CD14-positive monocyte (primary cell): ENCODE data around the gene ATF6. TPM values are rescaled to one million over a fixed set of nuclear protein-coding genes. Genes with fewer than 3 reads are reported as not detected.

Source experiments
- DNase-seq, 3 donors: peaks; one replicate each; pipeline ENCODE4 v3.0.0-alpha.2; 2011 to 2022
- H2AFZ ChIP-seq: 2 replicates; pipeline ENCODE4 v1.6.0; 2012; ENCODE audit warnings: mild to moderate bottlenecking, low read depth, low read length, inconsistent platforms; ENCODE audit not compliant: insufficient read depth, poor library complexity, severe bottlenecking
- H3K27ac ChIP-seq, 2 donors: 1 replicate in 1 of 2; 2 replicates in 1 of 2; pipeline ENCODE4 v1.5.1; 2012 to 2013; ENCODE audit warnings: low read length in 2 of 2, control low read depth in 1 of 2, inconsistent platforms in 1 of 2, low read depth in 1 of 2, mild to moderate bottlenecking in 1 of 2
- H3K27me3 ChIP-seq, 2 donors: one replicate each; pipeline versions ENCODE4 v1.6.0 to v1.6.1; 2011 to 2013; ENCODE audit warnings: low read length in 2 of 2; ENCODE audit not compliant: control insufficient read depth in 2 of 2, insufficient read depth in 2 of 2
- H3K36me3 ChIP-seq, 2 donors: replicated peaks in 1 of 2; 1 replicate in 1 of 2; 2 replicates in 1 of 2; pipeline versions ENCODE4 v1.5.1 to v1.6.1; 2012 to 2013; ENCODE audit warnings: low read length in 2 of 2, control low read depth in 1 of 2, inconsistent platforms in 1 of 2, mild to moderate bottlenecking in 1 of 2; ENCODE audit not compliant: insufficient read depth in 2 of 2, control insufficient read depth in 1 of 2
- H3K4me1 ChIP-seq, 2 donors: 1 replicate in 1 of 2; 2 replicates in 1 of 2; pipeline versions ENCODE4 v1.5.1 to v1.6.1; 2012 to 2013; ENCODE audit warnings: low read length in 2 of 2, control low read depth in 1 of 2, inconsistent platforms in 1 of 2, mild to moderate bottlenecking in 1 of 2, moderate library complexity in 1 of 2; ENCODE audit not compliant: insufficient read depth in 2 of 2, control insufficient read depth in 1 of 2
- H3K4me2 ChIP-seq: replicated peaks from 2 replicates; pipeline ENCODE3; 2012; ENCODE audit warnings: low read length, moderate library complexity, mild to moderate bottlenecking; ENCODE audit not compliant: poor library complexity, severe bottlenecking; ENCODE audit errors: extremely low read depth
- H3K4me3 ChIP-seq, 3 experiments: fragments of 200-600 bp in 1 of 3; sonication (generic) in 1 of 3; replicated peaks in 1 of 3; 1 replicate in 2 of 3; 2 replicates in 1 of 3; pipeline ENCODE4 v1.5.1; 2011 to 2013; ENCODE audit warnings: low read length in 3 of 3, mild to moderate bottlenecking in 3 of 3, control low read depth in 2 of 3, low read depth in 2 of 3, inconsistent platforms in 1 of 3, moderate library complexity in 1 of 3
- H3K79me2 ChIP-seq: 2 replicates; pipeline ENCODE4 v1.6.0; 2012; ENCODE audit warnings: mild to moderate bottlenecking, control low read depth, inconsistent platforms, low read length, moderate library complexity; ENCODE audit not compliant: insufficient read depth
- H3K9ac ChIP-seq: 2 replicates; pipeline ENCODE4 v1.6.0; 2017; ENCODE audit warnings: low read length, mild to moderate bottlenecking; ENCODE audit not compliant: insufficient read depth, poor library complexity, severe bottlenecking
- H3K9me3 ChIP-seq, 2 donors: replicated peaks in 1 of 2; 1 replicate in 1 of 2; 2 replicates in 1 of 2; pipeline versions ENCODE4 v1.5.1 to v1.6.1; 2012 to 2013; ENCODE audit warnings: low read length in 2 of 2, control low read depth in 1 of 2; ENCODE audit not compliant: control insufficient read depth in 1 of 2, insufficient read depth in 1 of 2
- H4K20me1 ChIP-seq: 2 replicates; pipeline ENCODE4 v1.6.0; 2012; ENCODE audit warnings: mild to moderate bottlenecking, low read length, control low read depth, moderate library complexity; ENCODE audit not compliant: insufficient read depth
- H3K27ac Mint-ChIP-seq, 7 donors: one replicate each; pipeline ENCODE4 v1.8.0; 2020; ENCODE audit warnings: mild to moderate bottlenecking in 7 of 7, mixed read lengths in 7 of 7, moderate library complexity in 6 of 7, inconsistent platforms in 2 of 7
- H3K27me3 Mint-ChIP-seq, 3 donors: one replicate each; pipeline ENCODE4 v1.8.0; 2021 to 2022; ENCODE audit warnings: low read depth in 3 of 3, mild to moderate bottlenecking in 3 of 3, mixed read lengths in 3 of 3, moderate library complexity in 3 of 3, inconsistent platforms in 1 of 3
- H3K36me3 Mint-ChIP-seq, 2 donors: one replicate each; pipeline ENCODE4 v1.8.0; 2020; ENCODE audit warnings: mixed read lengths in 2 of 2, inconsistent platforms in 1 of 2, mild to moderate bottlenecking in 1 of 2
- H3K4me1 Mint-ChIP-seq: one replicate; pipeline ENCODE4 v1.8.0; 2020; ENCODE audit warnings: mild to moderate bottlenecking, mixed read lengths
- H3K4me3 Mint-ChIP-seq, 2 donors: one replicate each; pipeline ENCODE4 v1.8.0; 2020; ENCODE audit warnings: mild to moderate bottlenecking in 2 of 2, mixed read lengths in 2 of 2, moderate library complexity in 1 of 2
- H3K9me3 Mint-ChIP-seq, 7 donors: one replicate each; pipeline ENCODE4 v1.8.0; 2020 to 2022; ENCODE audit warnings: mixed read lengths in 7 of 7, mild to moderate bottlenecking in 6 of 7, moderate library complexity in 6 of 7, inconsistent platforms in 2 of 7
- CTCF ChIP-seq: fragments of 200-600 bp; IDR thresholded peaks from one replicate; pipeline ENCODE4 v1.8.0; 2022; ENCODE audit warnings: antibody characterized with exemption, mild to moderate bottlenecking
- WGBS: methylation state at CpG from one replicate; pipeline ENCODE4 v1.1.5; 2013; ENCODE audit warnings: missing lambda C conversion rate; ENCODE audit not compliant: insufficient coverage; 5-methylcytosine and 5-hydroxymethylcytosine counted together
- intact Hi-C, 2 donors: fragments of 100-400 bp; cut with micrococcal nuclease; formaldehyde crosslinking; loops; one replicate each; pipeline versions ENCODE4 v1.15.0 to v1.15.1; 2023
- polyA plus RNA-seq, 3 donors: library from polyadenylated mRNA; depleted of rRNA in 1 of 3; unstranded in 2 of 3; stranded (reverse) in 1 of 3; fragments of 300-500 nt in 2 of 3; fragments of >200 nt in 1 of 3; fragmentation: Illumina TruSeq in 2 of 3; gene quantifications; 1 replicate in 2 of 3; 2 replicates in 1 of 3; pipeline ENCODE4 v1.2.3, GENCODE V29; 2012 to 2021

Gene ATF6
- polyA plus RNA-seq, 3 donors = 13.4 to 25.6 (median 22.2) TPM

DNA sequence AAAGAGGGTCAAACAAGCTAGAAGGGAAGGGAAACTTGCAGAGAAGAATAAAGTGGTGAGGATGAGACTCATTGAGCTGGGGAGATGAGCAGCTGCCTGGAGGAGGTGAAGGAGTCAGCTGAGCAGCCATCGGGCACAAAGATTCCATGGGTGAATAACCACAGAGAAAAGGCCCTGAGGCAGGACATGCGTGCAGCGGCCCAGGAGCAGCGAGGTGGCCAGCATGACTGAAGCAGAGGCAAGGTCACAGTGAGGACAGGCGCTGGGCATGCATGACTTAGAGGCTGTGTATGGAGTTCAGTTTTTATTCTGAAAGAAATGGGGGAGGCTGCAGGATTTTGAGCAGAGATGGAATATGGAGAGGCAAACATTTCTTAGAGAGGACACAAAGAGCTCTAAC, 232.7 kb downstream of the ATF6 start:
- H3K4me2 ChIP-seq = no peak overlapping the region
- peak overlapping the region in 1 of 2 donors; percentile 64 for H3K27ac ChIP-seq
- Mint-ChIP-seq H3K36me3 (peaks cover 0 to 4% of the 10 kb centered on the region in 2 donors), H3K4me3 (no peak overlapping the region), H3K27me3 (peaks cover 0 to 4% (median 2%) of the 10 kb centered on the region in 3 donors), H3K27ac (no peak overlapping the region), H3K9me3 (no peaks in the 10 kb centered on the region), H3K4me1 (peaks cover 13% of the 10 kb centered on the region)
- no peak overlapping the region for H3K4me3 ChIP-seq
- no peaks in the 10 kb centered on the region for H3K36me3 ChIP-seq
- no peaks in the 10 kb centered on the region for H3K27me3 ChIP-seq
- no peak overlapping the region for H2AFZ ChIP-seq
- no peak for DNase-seq
- H4K20me1 ChIP-seq = no peaks in the 10 kb centered on the region
- 98% methylated on average over 5 of the region's 5 CpGs for WGBS
- H3K79me2 ChIP-seq = no peaks in the 10 kb centered on the region
- intact Hi-C loops = no loop called here
- no peak for TF ChIP-seq CTCF
- H3K9ac ChIP-seq = no peak overlapping the region
- H3K9me3 ChIP-seq = peaks cover 0 to 3% of the 10 kb centered on the region in 2 donors
- H3K4me1 ChIP-seq = peaks cover 27 to 31% of the 10 kb centered on the region in 2 donors

DNA sequence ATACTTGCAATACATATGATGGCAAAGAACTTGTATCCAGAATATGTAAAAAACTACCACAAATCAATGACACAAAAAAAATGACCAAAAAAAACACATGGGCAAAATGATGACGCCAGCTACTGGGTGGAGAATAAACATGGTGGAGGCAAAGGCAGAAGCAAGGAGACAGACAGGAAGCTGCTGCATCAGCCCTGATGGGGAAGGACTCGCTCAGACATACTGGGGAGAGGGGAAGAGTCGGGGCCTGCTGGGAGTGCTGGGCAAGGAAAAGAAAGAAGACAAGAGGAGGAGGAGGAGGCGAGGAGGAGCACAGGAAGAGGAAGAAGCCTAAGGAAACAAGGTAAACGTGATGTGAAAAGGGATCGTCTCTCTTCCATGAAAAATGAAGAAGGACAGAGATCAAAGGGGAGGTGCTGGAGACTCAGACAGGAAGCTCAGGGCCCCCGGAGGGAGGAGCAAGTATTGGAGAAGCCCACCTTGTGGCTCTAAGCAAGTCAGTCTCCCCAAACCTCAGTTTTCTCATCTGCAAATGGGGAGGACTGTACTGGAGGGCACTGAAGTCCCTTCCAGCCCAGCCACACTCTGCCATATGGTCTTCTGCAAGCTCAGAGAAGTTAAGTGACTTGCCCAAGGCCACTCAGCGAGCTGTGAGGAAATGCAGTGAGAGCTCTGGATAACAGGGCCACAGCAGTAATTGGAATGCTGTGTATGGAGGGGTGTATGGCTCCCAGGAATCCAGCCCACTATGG, 233.4 kb downstream of the ATF6 start:
- 6% methylated on average over 5 of the region's 8 CpGs for WGBS
- peak; percentile 59 to 62 (median 61) for DNase-seq

More for the DNA sequence above, 233.4 kb downstream of the ATF6 start:
- H3K9ac ChIP-seq = no peak overlapping the region
- Mint-ChIP-seq H3K9me3 (no peaks in the 10 kb centered on the region), H3K27me3 (peaks cover 0 to 4% (median 2%) of the 10 kb centered on the region in 3 donors), H3K36me3 (peaks cover 0 to 4% of the 10 kb centered on the region in 2 donors), H3K27ac (no peak overlapping the region), H3K4me1 (peaks cover 20% of the 10 kb centered on the region), H3K4me3 (no peak overlapping the region)
- peak overlapping the region in 1 of 2 donors; percentile 64 for H3K27ac ChIP-seq
- no peaks in the 10 kb centered on the region for H4K20me1 ChIP-seq
- H3K27me3 ChIP-seq = no peaks in the 10 kb centered on the region
- peak overlapping the region; percentile 68 for H2AFZ ChIP-seq
- peak overlapping the region; percentile 26 for H3K4me2 ChIP-seq
- no peaks in the 10 kb centered on the region for H3K79me2 ChIP-seq
- H3K9me3 ChIP-seq = peaks cover 0 to 3% of the 10 kb centered on the region in 2 donors
- H3K4me3 ChIP-seq = peak overlapping the region in 1 of 3 experiments; percentile 20
- intact Hi-C loops = no loop called here
- no peak for TF ChIP-seq CTCF
- no peaks in the 10 kb centered on the region for H3K36me3 ChIP-seq
- peaks cover 34 to 38% of the 10 kb centered on the region in 2 donors for H3K4me1 ChIP-seq
